ENCODE results near the gene EMSY.
"Not testable (repeated sequence)": the region's sequence is repeated elsewhere in the genome, so short reads cannot be mapped to it uniquely, and the experiment has no call there.

Gene EMSY

GRCh38 chr11:76568139-76568538, 123.3 kb downstream of the EMSY start:
- Histone ChIP-seq H3K4me3 (IDR thresholded peaks at IDR 0.05; ENCODE audit: insufficient read depth, low read depth, low read length) (no peak overlapping the region), H4K20me1 (ENCODE audit: insufficient read depth) (no peaks in the 10 kb centered on the region), H3K27ac (no peak overlapping the region), H3K36me3 (ENCODE audit: insufficient read depth) (no peaks in the 10 kb centered on the region), H3K4me1 (ENCODE audit: low read depth, poor library complexity, severe bottlenecking) (peaks cover 8% of the 10 kb centered on the region), H3K79me2 (ENCODE audit: insufficient read depth, low read depth) (no peaks in the 10 kb centered on the region), H3K27me3 (ENCODE audit: insufficient read depth, low read depth) (no peaks in the 10 kb centered on the region), H2AFZ (ENCODE audit: low read depth) (no peak overlapping the region), H3K4me2 (no peak overlapping the region), H3K9ac (no peak overlapping the region)
- TF ChIP-seq CTCF (conservative IDR thresholded peaks at IDR 0.05; ENCODE audit: low read depth, low read length), result no peak

DNA sequence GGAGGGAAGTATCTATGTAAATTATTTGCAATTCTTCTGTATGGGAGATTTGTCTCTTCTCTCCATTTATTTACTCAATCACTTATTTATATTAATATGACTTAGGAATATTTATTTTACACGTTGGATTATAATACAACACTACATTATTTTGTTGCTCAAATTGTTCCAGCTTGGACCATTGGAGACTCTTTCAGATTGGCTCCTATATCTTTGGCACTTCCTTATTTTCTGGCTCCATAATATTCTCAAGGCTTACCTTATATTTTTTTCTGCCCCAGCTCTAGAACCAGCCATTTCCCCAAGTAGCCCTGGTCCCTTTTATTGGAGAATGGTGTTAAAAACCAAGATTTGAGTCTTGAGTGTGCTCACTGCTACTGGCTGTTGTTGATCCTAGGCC, 123.8 kb downstream of the EMSY start:
- Histone ChIP-seq H3K9ac (no peak overlapping the region), H3K36me3 (ENCODE audit: insufficient read depth) (no peaks in the 10 kb centered on the region), H2AFZ (ENCODE audit: low read depth) (no peak overlapping the region), H3K27ac (no peak overlapping the region), H3K27me3 (ENCODE audit: insufficient read depth, low read depth) (no peaks in the 10 kb centered on the region), H3K4me2 (no peak overlapping the region), H4K20me1 (ENCODE audit: insufficient read depth) (no peaks in the 10 kb centered on the region), H3K4me1 (ENCODE audit: low read depth, poor library complexity, severe bottlenecking) (peaks cover 8% of the 10 kb centered on the region), H3K4me3 (IDR thresholded peaks at IDR 0.05; ENCODE audit: insufficient read depth, low read depth, low read length) (no peak overlapping the region), H3K79me2 (ENCODE audit: insufficient read depth, low read depth) (no peaks in the 10 kb centered on the region)
- TF ChIP-seq CTCF (conservative IDR thresholded peaks at IDR 0.05; ENCODE audit: low read depth, low read length), result no peak

DNA sequence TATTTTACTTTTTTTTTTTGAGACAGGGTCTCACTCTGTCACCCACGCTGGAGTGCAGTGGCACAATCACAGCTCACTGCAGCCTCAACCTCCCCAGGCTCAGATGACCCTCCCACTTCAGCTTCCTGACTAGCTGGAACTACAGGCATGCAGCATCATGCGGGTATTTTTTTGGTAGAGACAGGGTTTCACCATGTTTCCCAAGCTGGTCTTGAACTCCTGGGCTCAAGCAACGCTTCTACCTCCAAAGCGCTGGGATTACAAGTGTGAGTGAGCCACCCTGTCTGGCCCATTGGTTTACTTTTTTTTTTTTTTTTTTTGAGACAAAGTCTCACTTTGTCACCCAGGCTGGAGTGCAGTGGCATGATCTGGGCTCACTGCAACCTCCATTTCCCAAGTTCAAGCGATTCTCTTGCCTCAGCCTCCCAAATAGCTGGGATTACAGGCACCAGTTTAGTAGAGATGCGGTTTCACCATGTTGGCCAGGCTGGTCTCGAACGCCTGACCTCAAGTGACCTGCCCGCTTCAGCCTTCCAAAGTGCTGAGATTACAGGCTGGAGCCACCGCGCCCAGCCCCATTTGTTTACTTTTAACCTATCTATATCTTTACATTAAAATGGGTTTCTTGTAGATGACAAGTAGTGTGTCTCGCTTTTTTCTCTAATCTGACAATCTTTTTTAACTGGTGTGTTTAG, 127.5 kb downstream of the EMSY start:
- not testable (repeated sequence) for H3K36me3 ChIP-seq (ENCODE audit: insufficient read depth); H3K4me1 ChIP-seq (ENCODE audit: low read depth, poor library complexity, severe bottlenecking); H3K9ac ChIP-seq; H2AFZ ChIP-seq (ENCODE audit: low read depth); H3K79me2 ChIP-seq (ENCODE audit: insufficient read depth, low read depth); H3K4me2 ChIP-seq; H4K20me1 ChIP-seq (ENCODE audit: insufficient read depth); H3K4me3 ChIP-seq (IDR thresholded peaks at IDR 0.05; ENCODE audit: insufficient read depth, low read depth, low read length); H3K27me3 ChIP-seq (ENCODE audit: insufficient read depth, low read depth); H3K27ac ChIP-seq

- TF ChIP-seq CTCF (conservative IDR thresholded peaks at IDR 0.05; ENCODE audit: low read depth, low read length), result no peak
- Histone ChIP-seq H3K79me2 (ENCODE audit: insufficient read depth, low read depth) (no peaks in the 10 kb centered on the region), H3K27me3 (ENCODE audit: insufficient read depth, low read depth) (no peaks in the 10 kb centered on the region), H3K4me2 (no peak overlapping the region), H3K4me3 (IDR thresholded peaks at IDR 0.05; ENCODE audit: insufficient read depth, low read depth, low read length) (no peak overlapping the region), H3K4me1 (ENCODE audit: low read depth, poor library complexity, severe bottlenecking) (no peaks in the 10 kb centered on the region), H2AFZ (ENCODE audit: low read depth) (no peak overlapping the region), H3K27ac (no peak overlapping the region), H3K9ac (no peak overlapping the region), H3K36me3 (ENCODE audit: insufficient read depth) (no peaks in the 10 kb centered on the region), H4K20me1 (ENCODE audit: insufficient read depth) (no peaks in the 10 kb centered on the region)
Observed at GRCh38 chr11:76574406-76574805, 129.6 kb downstream of the EMSY start.

DNA sequence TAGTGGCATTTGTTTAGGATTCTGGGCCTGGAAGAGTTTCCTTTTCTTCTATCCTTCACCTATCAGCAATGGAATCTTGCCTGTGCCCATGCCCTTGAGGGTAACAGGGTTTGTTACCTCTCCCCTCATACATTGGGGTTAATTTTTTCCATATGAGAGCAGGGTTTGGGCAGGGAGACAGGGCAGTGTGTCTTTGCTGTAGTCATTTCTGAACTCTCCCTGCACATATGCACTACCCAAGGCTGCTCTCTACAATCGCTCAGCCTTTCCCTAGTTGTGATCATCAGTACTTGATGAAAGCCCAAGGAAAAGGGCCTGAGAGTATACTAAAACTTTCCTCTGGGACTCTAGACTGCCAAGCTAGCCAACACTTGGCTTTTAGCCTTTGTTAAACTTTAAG, 130.1 kb downstream of the EMSY start:
- Histone ChIP-seq H3K9ac (no peak overlapping the region), H3K79me2 (ENCODE audit: insufficient read depth, low read depth) (no peaks in the 10 kb centered on the region), H2AFZ (ENCODE audit: low read depth) (no peak overlapping the region), H3K27me3 (ENCODE audit: insufficient read depth, low read depth) (no peaks in the 10 kb centered on the region), H3K27ac (no peak overlapping the region), H3K4me2 (no peak overlapping the region), H3K4me3 (IDR thresholded peaks at IDR 0.05; ENCODE audit: insufficient read depth, low read depth, low read length) (no peak overlapping the region), H4K20me1 (ENCODE audit: insufficient read depth) (no peaks in the 10 kb centered on the region), H3K36me3 (ENCODE audit: insufficient read depth) (no peaks in the 10 kb centered on the region), H3K4me1 (ENCODE audit: low read depth, poor library complexity, severe bottlenecking) (no peaks in the 10 kb centered on the region)
- TF ChIP-seq CTCF (conservative IDR thresholded peaks at IDR 0.05; ENCODE audit: low read depth, low read length), result no peak

All from KMS-11 (cell line).